HG03432 (cell line): ENCODE measurements around the gene FAH.

Experiments
- ATAC-seq: cut with Tn5 transposase; IDR thresholded peaks from one replicate; pipeline ENCODE4 v1.9.1; 2021; ENCODE audit warnings: mild to moderate bottlenecking, moderate library complexity; ENCODE audit not compliant: unreplicated experiment

Gene FAH

GRCh38 chr15:80171787-80172186 lies 19.0 kb downstream of the FAH start:
- no peak for ATAC-seq

- no peak for ATAC-seq
These were observed 19.6 kb downstream of the FAH start for GRCh38 chr15:80172401-80172800.

GRCh38 chr15:80173022-80173759 lies 20.4 kb downstream of the FAH start:
- ATAC-seq, result peak; percentile 76

GRCh38 chr15:80174017-80174746 lies 21.4 kb downstream of the FAH start:
- no peak for ATAC-seq

GRCh38 chr15:80175436-80175835 lies 22.6 kb downstream of the FAH start:
- ATAC-seq, result no peak

GRCh38 chr15:80176443-80176842 lies 23.6 kb downstream of the FAH start:
- ATAC-seq, result no peak

- ATAC-seq, result no peak
These were observed 24.4 kb downstream of the FAH start for GRCh38 chr15:80177156-80177555.

- ATAC-seq, result no peak
These were observed 26.4 kb downstream of the FAH start for GRCh38 chr15:80179025-80179759.

- no peak for ATAC-seq
These were observed 27.1 kb downstream of the FAH start for GRCh38 chr15:80179935-80180334.

GRCh38 chr15:80180468-80180867 lies 27.7 kb downstream of the FAH start:
- no peak for ATAC-seq

GRCh38 chr15:80180986-80181385 lies 28.2 kb downstream of the FAH start:
- ATAC-seq, result no peak

GRCh38 chr15:80182611-80183261 lies 29.9 kb downstream of the FAH start:
- no peak for ATAC-seq

GRCh38 chr15:80183306-80183705 lies 30.5 kb downstream of the FAH start:
- ATAC-seq, result no peak

GRCh38 chr15:80183886-80184285 lies 31.1 kb downstream of the FAH start:
- no peak for ATAC-seq

GRCh38 chr15:80184554-80184953 lies 31.8 kb downstream of the FAH start:
- ATAC-seq, result no peak

GRCh38 chr15:80185152-80185551 lies 32.4 kb downstream of the FAH start:
- no peak for ATAC-seq

- no peak for ATAC-seq
These were observed 33.3 kb downstream of the FAH start for GRCh38 chr15:80186066-80186465.

GRCh38 chr15:80186597-80186996 lies 33.8 kb downstream of the FAH start:
- no peak for ATAC-seq

GRCh38 chr15:80188251-80188650 lies 35.5 kb downstream of the FAH start:
- no peak for ATAC-seq

GRCh38 chr15:80191198-80191597 lies 38.4 kb downstream of the FAH start:
- no peak for ATAC-seq

GRCh38 chr15:80191897-80192595 lies 39.2 kb downstream of the FAH start:
- no peak for ATAC-seq
